NCI-H1417 (cell line): ENCODE data around the gene SGMS1.

ENCODE experiments used
- DNase-seq, 3 experiments: peaks; one replicate each; lab custom pipeline; 2025; lab: John Stamatoyannopoulos, UW

The SGMS1 gene

GRCh38 chr10:50421026-50421719 is 202.6 kb downstream of the SGMS1 start:
- peak in 1 of 3 experiments; percentile 14 for DNase-seq

- no peak for DNase-seq
Measured at GRCh38 chr10:50420196-50420595, 203.6 kb downstream of the SGMS1 start.

- no peak for DNase-seq
Measured at GRCh38 chr10:50419756-50420155, 204.0 kb downstream of the SGMS1 start.

GRCh38 chr10:50419091-50419490 is 204.7 kb downstream of the SGMS1 start:
- DNase-seq = no peak

GRCh38 chr10:50417886-50418830 is 205.6 kb downstream of the SGMS1 start:
- DNase-seq = no peak

- no peak for DNase-seq
Measured at GRCh38 chr10:50417486-50417885, 206.3 kb downstream of the SGMS1 start.

GRCh38 chr10:50416881-50417280 is 206.9 kb downstream of the SGMS1 start:
- no peak for DNase-seq

- DNase-seq = no peak
Measured at GRCh38 chr10:50416181-50416824, 207.5 kb downstream of the SGMS1 start.

GRCh38 chr10:50415292-50415691 is 208.5 kb downstream of the SGMS1 start:
- no peak for DNase-seq

GRCh38 chr10:50410066-50410811 is 213.5 kb downstream of the SGMS1 start:
- DNase-seq = no peak

GRCh38 chr10:50407076-50407801 is 216.5 kb downstream of the SGMS1 start:
- no peak for DNase-seq

- DNase-seq = no peak
Measured at GRCh38 chr10:50406457-50407070, 217.2 kb downstream of the SGMS1 start.

GRCh38 chr10:50405723-50406122 is 218.0 kb downstream of the SGMS1 start:
- no peak for DNase-seq

- DNase-seq = no peak
Measured at GRCh38 chr10:50404021-50404773, 219.6 kb downstream of the SGMS1 start.

- DNase-seq = no peak
Measured at GRCh38 chr10:50403074-50403473, 220.7 kb downstream of the SGMS1 start.

GRCh38 chr10:50402466-50402865 is 221.3 kb downstream of the SGMS1 start:
- no peak for DNase-seq

GRCh38 chr10:50400694-50401093 is 223.1 kb downstream of the SGMS1 start:
- DNase-seq = peak in 1 of 3 experiments; percentile 20

- DNase-seq = no peak
Measured at GRCh38 chr10:50398823-50399222, 224.9 kb downstream of the SGMS1 start.

GRCh38 chr10:50398381-50398780 is 225.4 kb downstream of the SGMS1 start:
- no peak for DNase-seq
